ENCODE results near the gene ASNSD1. TPM values are rescaled to one million over a fixed set of nuclear protein-coding genes. Genes with fewer than 3 reads are reported as not detected.

ASNSD1 gene
- total and polyA plus RNA-seq, 9 of the 15 experiments (the other 6 are each of a cell fraction or from before 2014, with no cell fraction given) = 23.9 to 56.4 (median 38.3) TPM

GRCh38 chr2:189613077-189613636 is 48.1 kb upstream of the ASNSD1 start (continued):
- TF ChIP-seq ZNF140 (CRISPR knock-in tag; IDR thresholded peaks at IDR 0.05) (no peak), RBM14 (IDR thresholded peaks at IDR 0.05; ENCODE audit: borderline replicate concordance, insufficient read depth, low read depth, low read length) (no peak), ZNF445 (CRISPR knock-in tag; IDR thresholded peaks at IDR 0.05; ENCODE audit: low read depth) (no peak), ZSCAN32 (CRISPR knock-in tag; IDR thresholded peaks at IDR 0.05) (no peak), RBM25 (IDR thresholded peaks at IDR 0.05; ENCODE audit: low read depth, low read length, severe bottlenecking) (no peak), ZKSCAN8 (CRISPR knock-in tag; IDR thresholded peaks at IDR 0.05) (peak; percentile 56; the same call in 1 of the 2 replicates), NFXL1 (CRISPR knock-in tag; IDR thresholded peaks at IDR 0.05) (no peak), MLLT1 (IDR thresholded peaks at IDR 0.05) (peak; percentile 35 to 43; a peak in 1 of 4 replicates), POLR2AphosphoS2 (IDR thresholded peaks at IDR 0.05; ENCODE audit: low read length) (no peak), MYNN (IDR thresholded peaks at IDR 0.05) (no peak), MYNN (CRISPR knock-in tag; IDR thresholded peaks at IDR 0.05) (no peak), NCOA1 (IDR thresholded peaks at IDR 0.05; ENCODE audit: low read depth) (peak; percentile 39; the same call in 1 of the 2 replicates), ZHX1 (conservative IDR thresholded peaks at IDR 0.05; ENCODE audit: low read length) (no peak), ZNF184 (CRISPR knock-in tag; IDR thresholded peaks at IDR 0.05) (no peak), MED1 (CRISPR knock-in tag; IDR thresholded peaks at IDR 0.05; ENCODE audit: borderline replicate concordance) (no peak), NBN (IDR thresholded peaks at IDR 0.05; ENCODE audit: low read depth) (peak; percentile 53; the same call in 1 of the 2 replicates), TAF7 (tag; IDR thresholded peaks at IDR 0.05) (no peak), NFATC3 (IDR thresholded peaks at IDR 0.05) (no peak), ZNF444 (CRISPR knock-in tag; IDR thresholded peaks at IDR 0.05) (no peak), CLOCK (CRISPR knock-in tag; IDR thresholded peaks at IDR 0.05; ENCODE audit: borderline replicate concordance) (no peak), ZBTB43 (CRISPR knock-in tag; IDR thresholded peaks at IDR 0.05) (no peak)
